Liver (tissue), 9 donors: ENCODE results near the gene EIF4B. TPM values are rescaled to one million over a fixed set of nuclear protein-coding genes. Genes with fewer than 3 reads are reported as not detected.

ENCODE experiments used
- DNase-seq: peaks from one replicate; pipeline ENCODE4 v3.0.0-alpha.2; 2017; ENCODE audit warnings: low spot score
- H3K27ac ChIP-seq, 2 donors: one replicate each; pipeline ENCODE4 v1.7.0; 2013; ENCODE audit warnings: inconsistent platforms in 2 of 2, low read length in 2 of 2, control low read depth in 1 of 2, low read depth in 1 of 2, mild to moderate bottlenecking in 1 of 2
- H3K27me3 ChIP-seq, 4 donors: one replicate each; pipeline versions ENCODE4 v1.6.1 to v1.7.0; 2013; ENCODE audit warnings: low read length in 3 of 4, inconsistent platforms in 1 of 4, mild to moderate bottlenecking in 1 of 4, moderate library complexity in 1 of 4; ENCODE audit not compliant: control insufficient read depth in 4 of 4, insufficient read depth in 4 of 4
- H3K36me3 ChIP-seq, 4 donors: one replicate each; pipeline versions ENCODE4 v1.6.1 to v1.7.0; 2013; ENCODE audit warnings: low read length in 3 of 4, mild to moderate bottlenecking in 3 of 4, low read depth in 1 of 4, moderate library complexity in 1 of 4; ENCODE audit not compliant: control insufficient read depth in 4 of 4, insufficient read depth in 3 of 4
- H3K4me1 ChIP-seq, 4 donors: one replicate each; pipeline versions ENCODE4 v1.6.1 to v1.7.0; 2013; ENCODE audit warnings: low read length in 3 of 4, mild to moderate bottlenecking in 3 of 4, moderate library complexity in 1 of 4; ENCODE audit not compliant: control insufficient read depth in 4 of 4, insufficient read depth in 4 of 4
- H3K4me3 ChIP-seq, 3 donors: one replicate each; pipeline versions ENCODE4 v1.6.1 to v1.7.0; 2013; ENCODE audit warnings: low read length in 3 of 3, control low read depth in 1 of 3, low read depth in 1 of 3, mild to moderate bottlenecking in 1 of 3
- H3K9ac ChIP-seq, 2 donors: one replicate each; pipeline ENCODE4 v1.7.0; 2013; ENCODE audit warnings: low read length in 2 of 2, mild to moderate bottlenecking in 2 of 2, moderate library complexity in 2 of 2, control low read depth in 1 of 2, low read depth in 1 of 2
- H3K9me3 ChIP-seq, 4 donors: one replicate each; pipeline versions ENCODE4 v1.6.1 to v1.7.0; 2013; ENCODE audit warnings: low read length in 3 of 4; ENCODE audit not compliant: control insufficient read depth in 4 of 4
- ATF3 ChIP-seq: IDR thresholded peaks from 2 replicates; pipeline ENCODE4 v1.6.1; 2016; ENCODE audit warnings: antibody characterized with exemption
- CTCF ChIP-seq: fragments of 150-350 bp; IDR thresholded peaks from 2 replicates; pipeline ENCODE4 v1.5.1; 2017; ENCODE audit warnings: improper control_type of control experiment, low read depth, low read length; ENCODE audit not compliant: missing input control
- EGR1 ChIP-seq, 2 donors: IDR thresholded peaks; 2 replicates each; pipeline ENCODE4 v1.6.1; 2016 to 2018; ENCODE audit warnings: antibody characterized with exemption in 2 of 2, low read depth in 2 of 2
- FOXA1 ChIP-seq: IDR thresholded peaks from 2 replicates; pipeline ENCODE4 v1.6.1; 2016; ENCODE audit warnings: antibody characterized with exemption
- FOXA2 ChIP-seq: IDR thresholded peaks from 2 replicates; pipeline ENCODE4 v1.6.1; 2016; ENCODE audit warnings: antibody characterized with exemption
- GABPA ChIP-seq, 2 donors: IDR thresholded peaks in 1 of 2; conservative IDR thresholded peaks in 1 of 2; 2 replicates each; pipeline ENCODE4 v1.6.1; 2016; ENCODE audit warnings: antibody characterized with exemption in 2 of 2, mild to moderate bottlenecking in 1 of 2, moderate library complexity in 1 of 2
- HNF4A ChIP-seq, 2 donors: conservative IDR thresholded peaks; 2 replicates each; pipeline ENCODE4 v1.6.1; 2016; ENCODE audit warnings: antibody characterized with exemption in 2 of 2, mild to moderate bottlenecking in 2 of 2
- HNF4G ChIP-seq: IDR thresholded peaks from 2 replicates; pipeline ENCODE4 v1.6.1; 2016; ENCODE audit warnings: antibody characterized with exemption
- JUND ChIP-seq, 2 donors: IDR thresholded peaks; 2 replicates each; pipeline ENCODE4 v1.6.1; 2016; ENCODE audit warnings: antibody characterized with exemption in 2 of 2
- MAX ChIP-seq: IDR thresholded peaks from 2 replicates; pipeline ENCODE4 v1.6.1; 2016; ENCODE audit warnings: antibody characterized with exemption
- NR2F2 ChIP-seq: IDR thresholded peaks from 2 replicates; pipeline ENCODE4 v1.6.1; 2016; ENCODE audit warnings: antibody characterized with exemption
- RAD21 ChIP-seq, 2 donors: IDR thresholded peaks; 2 replicates each; pipeline ENCODE4 v1.6.1; 2016; ENCODE audit warnings: antibody characterized with exemption in 2 of 2, mild to moderate bottlenecking in 2 of 2
- RXRA ChIP-seq, 2 donors: IDR thresholded peaks; 2 replicates each; pipeline ENCODE4 v1.6.1; 2017 to 2018; ENCODE audit warnings: antibody characterized with exemption in 2 of 2, mild to moderate bottlenecking in 1 of 2
- SP1 ChIP-seq: IDR thresholded peaks from 2 replicates; pipeline ENCODE4 v1.6.1; 2018; ENCODE audit warnings: antibody characterized with exemption, mild to moderate bottlenecking
- TAF1 ChIP-seq: conservative IDR thresholded peaks from 2 replicates; pipeline ENCODE4 v1.6.1; 2016; ENCODE audit warnings: antibody characterized with exemption, mild to moderate bottlenecking
- YY1 ChIP-seq: IDR thresholded peaks from 2 replicates; pipeline ENCODE4 v1.6.1; 2016; ENCODE audit warnings: antibody characterized with exemption, mild to moderate bottlenecking
- WGBS: extraction: QIAGEN DNeasy Blood & Tissue Kit; methylation state at CpG from one replicate; pipeline ENCODE4 v1.1.7; 2013; 5-methylcytosine and 5-hydroxymethylcytosine counted together
- polyA plus RNA-seq, 2 donors: library from polyadenylated mRNA; stranded (reverse) in 1 of 2; unstranded in 1 of 2; fragments of 200-250 nt in 1 of 2; fragments of >200 nt in 1 of 2; fragmentation: Nextera tagmentation in 1 of 2; extraction: Ambion mirVana in 1 of 2; gene quantifications; one replicate each; pipeline versions ENCODE4 v1.2.1 to v1.2.3, GENCODE V29; 2013 to 2015
- total RNA-seq, 2 donors: library from RNA; depleted of rRNA; stranded (reverse); fragments of >200 nt; gene quantifications; one replicate each; pipeline ENCODE4 v1.2.3, GENCODE V29; 2014
- TF ChIP-seq, protein P1 (sequence below): IDR thresholded peaks from 2 replicates; pipeline ENCODE4 v1.6.1; 2016; ENCODE audit warnings: antibody characterized with exemption
- TF ChIP-seq, protein P2 (sequence below): IDR thresholded peaks from 2 replicates; pipeline ENCODE4 v1.6.1; 2016; ENCODE audit warnings: antibody characterized with exemption, mild to moderate bottlenecking
- donor health status: healthy.
- donor health status: healthy.
- donor health status: healthy.
- donor health status: healthy.
- donor health status: healthy.

The EIF4B gene
- total and polyA plus RNA-seq, 4 donors, result 32.1 to 273 (median 169) TPM

DNA sequence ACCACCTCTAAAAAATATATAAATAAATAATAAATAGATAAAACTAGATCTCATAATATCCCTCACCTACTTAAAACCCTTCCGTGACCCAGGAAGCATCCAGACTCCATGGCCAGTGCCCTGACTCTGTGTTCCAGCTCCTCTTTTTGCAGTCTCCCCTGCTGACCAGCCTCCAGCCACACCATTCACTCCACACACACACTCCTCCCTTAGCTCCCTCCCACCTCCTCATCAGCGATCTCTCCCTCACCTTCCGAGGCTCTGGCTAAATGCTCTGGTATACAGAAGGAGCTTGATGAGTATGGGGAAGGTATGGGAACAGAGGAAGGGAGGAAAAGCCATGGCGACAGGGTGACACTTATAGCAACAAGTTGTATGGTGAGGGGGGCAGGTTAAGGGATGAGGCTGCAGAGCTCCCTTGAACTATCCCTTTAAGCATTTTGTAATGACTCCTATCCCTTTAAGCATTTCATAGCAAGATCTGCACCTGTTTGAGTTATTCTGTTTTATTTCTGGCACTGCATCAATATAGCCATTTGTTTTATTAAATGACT, 26.1 kb upstream of the EIF4B start:
- Histone ChIP-seq H3K36me3 (no peaks in the 10 kb centered on the region), H3K27ac (no peak overlapping the region), H3K9ac (no peak overlapping the region), H3K4me1 (peaks cover 0 to 7% (median 1%) of the 10 kb centered on the region in 4 donors), H3K27me3 (no peaks in the 10 kb centered on the region), H3K4me3 (no peak overlapping the region), H3K9me3 (no peaks in the 10 kb centered on the region)
- TF ChIP-seq NR2F2 (no peak), SP1 (no peak), JUND (IDR thresholded peaks at IDR 0.05) (no peak), CTCF (no peak), TAF1 (no peak), ATF3 (no peak), EGR1 (IDR thresholded peaks at IDR 0.05; ENCODE audit: low read depth in 2 of 2) (no peak), RXRA (IDR thresholded peaks at IDR 0.05) (no peak), HNF4A (conservative IDR thresholded peaks at IDR 0.05) (no peak), MAX (no peak), YY1 (no peak), FOXA1 (no peak), FOXA2 (no peak), RAD21 (IDR thresholded peaks at IDR 0.05) (no peak), GABPA (IDR thresholded peaks at IDR 0.05 in 1 of 2, conservative IDR thresholded peaks at IDR 0.05 in 1 of 2) (no peak), HNF4G (no peak)
- TF ChIP-seq, protein P1, sequence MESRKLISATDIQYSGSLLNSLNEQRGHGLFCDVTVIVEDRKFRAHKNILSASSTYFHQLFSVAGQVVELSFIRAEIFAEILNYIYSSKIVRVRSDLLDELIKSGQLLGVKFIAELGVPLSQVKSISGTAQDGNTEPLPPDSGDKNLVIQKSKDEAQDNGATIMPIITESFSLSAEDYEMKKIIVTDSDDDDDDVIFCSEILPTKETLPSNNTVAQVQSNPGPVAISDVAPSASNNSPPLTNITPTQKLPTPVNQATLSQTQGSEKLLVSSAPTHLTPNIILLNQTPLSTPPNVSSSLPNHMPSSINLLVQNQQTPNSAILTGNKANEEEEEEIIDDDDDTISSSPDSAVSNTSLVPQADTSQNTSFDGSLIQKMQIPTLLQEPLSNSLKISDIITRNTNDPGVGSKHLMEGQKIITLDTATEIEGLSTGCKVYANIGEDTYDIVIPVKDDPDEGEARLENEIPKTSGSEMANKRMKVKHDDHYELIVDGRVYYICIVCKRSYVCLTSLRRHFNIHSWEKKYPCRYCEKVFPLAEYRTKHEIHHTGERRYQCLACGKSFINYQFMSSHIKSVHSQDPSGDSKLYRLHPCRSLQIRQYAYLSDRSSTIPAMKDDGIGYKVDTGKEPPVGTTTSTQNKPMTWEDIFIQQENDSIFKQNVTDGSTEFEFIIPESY, result no peak
- TF ChIP-seq, protein P2, sequence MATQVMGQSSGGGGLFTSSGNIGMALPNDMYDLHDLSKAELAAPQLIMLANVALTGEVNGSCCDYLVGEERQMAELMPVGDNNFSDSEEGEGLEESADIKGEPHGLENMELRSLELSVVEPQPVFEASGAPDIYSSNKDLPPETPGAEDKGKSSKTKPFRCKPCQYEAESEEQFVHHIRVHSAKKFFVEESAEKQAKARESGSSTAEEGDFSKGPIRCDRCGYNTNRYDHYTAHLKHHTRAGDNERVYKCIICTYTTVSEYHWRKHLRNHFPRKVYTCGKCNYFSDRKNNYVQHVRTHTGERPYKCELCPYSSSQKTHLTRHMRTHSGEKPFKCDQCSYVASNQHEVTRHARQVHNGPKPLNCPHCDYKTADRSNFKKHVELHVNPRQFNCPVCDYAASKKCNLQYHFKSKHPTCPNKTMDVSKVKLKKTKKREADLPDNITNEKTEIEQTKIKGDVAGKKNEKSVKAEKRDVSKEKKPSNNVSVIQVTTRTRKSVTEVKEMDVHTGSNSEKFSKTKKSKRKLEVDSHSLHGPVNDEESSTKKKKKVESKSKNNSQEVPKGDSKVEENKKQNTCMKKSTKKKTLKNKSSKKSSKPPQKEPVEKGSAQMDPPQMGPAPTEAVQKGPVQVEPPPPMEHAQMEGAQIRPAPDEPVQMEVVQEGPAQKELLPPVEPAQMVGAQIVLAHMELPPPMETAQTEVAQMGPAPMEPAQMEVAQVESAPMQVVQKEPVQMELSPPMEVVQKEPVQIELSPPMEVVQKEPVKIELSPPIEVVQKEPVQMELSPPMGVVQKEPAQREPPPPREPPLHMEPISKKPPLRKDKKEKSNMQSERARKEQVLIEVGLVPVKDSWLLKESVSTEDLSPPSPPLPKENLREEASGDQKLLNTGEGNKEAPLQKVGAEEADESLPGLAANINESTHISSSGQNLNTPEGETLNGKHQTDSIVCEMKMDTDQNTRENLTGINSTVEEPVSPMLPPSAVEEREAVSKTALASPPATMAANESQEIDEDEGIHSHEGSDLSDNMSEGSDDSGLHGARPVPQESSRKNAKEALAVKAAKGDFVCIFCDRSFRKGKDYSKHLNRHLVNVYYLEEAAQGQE, result no peak
- DNase-seq, result no peak
- WGBS, result 47% methylated on average over 4 of the region's 4 CpGs
